SW480 (cell line): Measurements from ENCODE around the gene BAZ1B.
"Not testable (repeated sequence)": the region's sequence is repeated elsewhere in the genome, so short reads cannot be mapped to it uniquely, and the experiment has no call there.

Experiments
- DNase-seq: peaks from one replicate; pipeline ENCODE4 v3.0.0-alpha.2; 2016; ENCODE audit warnings: low spot score

The BAZ1B gene

DNA sequence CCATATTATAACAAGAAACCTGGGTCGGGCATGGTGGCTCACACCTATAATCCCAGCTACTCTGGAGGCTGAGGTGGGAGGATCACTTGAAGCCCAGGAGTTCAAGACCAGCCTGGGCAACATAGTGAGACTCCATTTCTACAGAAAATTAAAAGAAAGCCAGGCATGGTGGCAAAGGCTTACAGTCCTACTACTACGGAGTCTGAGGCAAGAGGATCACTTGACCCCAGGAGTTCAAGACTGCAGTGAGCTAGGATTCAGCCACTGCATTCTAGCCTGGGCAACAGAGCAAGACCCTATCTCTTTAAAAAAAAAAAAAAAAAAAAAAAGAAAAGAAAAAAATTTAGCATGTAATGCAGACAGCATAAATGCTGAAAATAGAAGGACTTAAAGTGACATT is 16.4 kb upstream of the BAZ1B start:
- not testable (repeated sequence) for DNase-seq

DNA sequence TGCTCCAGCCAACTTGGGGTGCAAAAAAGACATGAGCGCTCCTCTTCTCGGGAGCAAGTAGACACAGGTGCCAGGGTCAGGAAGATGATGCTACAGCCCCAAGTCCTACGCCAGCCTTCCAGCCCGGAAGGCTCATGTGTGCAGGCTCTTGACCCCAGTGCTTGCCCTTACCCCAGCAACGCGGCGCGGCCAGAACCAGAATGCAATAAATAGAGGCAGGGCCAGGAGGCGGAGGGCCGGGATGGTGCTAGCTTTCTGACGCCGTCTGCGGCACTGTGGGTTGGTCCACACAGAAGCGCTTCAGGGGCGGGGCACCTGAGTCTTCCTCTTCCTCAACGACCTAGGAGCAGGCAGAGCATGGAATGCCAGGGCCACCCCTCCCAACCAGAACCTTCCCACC is 15.0 kb upstream of the BAZ1B start:
- DNase-seq: no peak

DNA sequence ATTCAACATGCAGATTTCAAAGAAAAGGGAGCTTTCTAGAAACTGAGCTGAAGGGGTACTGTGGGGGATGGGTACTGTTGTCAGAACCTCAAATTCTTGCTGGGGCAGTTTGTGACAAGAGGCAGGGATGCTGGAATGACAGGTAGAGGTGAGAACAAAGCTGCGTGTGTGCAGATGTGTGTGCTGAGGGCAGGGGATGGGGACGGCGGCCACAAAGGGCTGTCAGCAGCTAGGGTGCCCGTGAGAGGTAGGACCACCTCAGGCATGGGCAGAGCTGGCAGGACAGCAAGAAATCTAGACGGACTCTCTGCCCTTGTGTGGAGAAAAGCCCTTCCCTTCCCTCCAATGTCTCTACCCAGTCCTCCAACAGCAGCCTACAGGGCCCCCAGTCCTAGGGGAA is 14.4 kb upstream of the BAZ1B start:
- no peak for DNase-seq

DNA sequence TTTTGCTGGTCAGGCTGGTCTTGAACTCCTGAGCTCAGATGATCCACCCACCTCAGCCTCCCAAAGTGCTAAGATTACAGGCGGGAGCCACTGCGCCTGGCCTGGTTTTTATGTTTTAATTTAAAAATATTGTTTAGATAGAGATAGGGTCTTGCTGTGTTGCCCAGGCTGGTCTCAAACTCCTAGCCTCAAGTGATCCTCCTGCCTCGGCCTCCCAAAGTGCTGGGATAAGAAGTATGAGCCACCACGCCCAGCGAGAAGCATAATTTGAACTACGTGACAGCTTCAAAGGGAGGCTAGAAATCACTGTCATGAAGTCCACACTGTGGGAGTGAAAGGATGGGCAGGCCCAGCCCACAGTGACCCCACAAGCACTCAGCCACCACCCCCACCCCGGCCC is 13.8 kb upstream of the BAZ1B start:
- DNase-seq: not testable (repeated sequence)

DNA sequence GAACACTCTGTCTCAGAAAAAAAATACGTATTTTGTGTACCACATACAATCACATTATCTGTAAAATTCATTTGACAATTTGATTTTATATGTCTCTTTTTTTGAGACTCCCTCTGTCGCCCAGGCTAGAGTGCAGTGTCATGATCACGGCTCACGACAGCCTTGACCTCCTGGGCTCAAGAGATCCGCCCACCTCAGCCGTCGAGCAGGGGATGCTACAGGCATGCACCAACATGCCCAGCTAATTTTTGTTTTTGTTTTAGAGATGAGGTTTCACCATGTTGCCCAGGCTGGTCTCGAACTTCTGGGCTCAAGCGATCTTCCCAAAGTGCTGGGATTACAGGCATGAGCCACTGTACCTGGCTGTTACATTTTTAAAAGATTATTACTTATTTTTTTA is 11.6 kb upstream of the BAZ1B start:
- no peak for DNase-seq

DNA sequence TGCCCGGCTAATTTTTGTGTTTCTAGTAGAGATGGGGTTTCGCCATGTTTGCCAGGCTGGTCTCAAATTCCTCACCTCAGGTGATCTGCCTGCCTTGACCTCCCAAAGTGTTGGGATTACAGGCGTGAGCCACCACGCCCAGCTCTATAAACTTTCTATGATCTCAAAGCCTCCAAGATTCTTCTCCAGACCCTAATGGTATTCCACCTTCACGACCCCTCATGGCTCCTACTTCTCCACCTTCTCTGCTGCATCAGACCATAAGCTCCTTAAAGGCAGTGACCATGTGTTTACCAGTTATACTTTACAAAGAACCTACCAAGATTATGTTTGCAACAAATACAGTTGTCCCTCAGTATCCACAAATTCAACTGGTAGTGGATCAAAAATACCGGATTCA is 10.1 kb upstream of the BAZ1B start:
- DNase-seq: no peak

DNA sequence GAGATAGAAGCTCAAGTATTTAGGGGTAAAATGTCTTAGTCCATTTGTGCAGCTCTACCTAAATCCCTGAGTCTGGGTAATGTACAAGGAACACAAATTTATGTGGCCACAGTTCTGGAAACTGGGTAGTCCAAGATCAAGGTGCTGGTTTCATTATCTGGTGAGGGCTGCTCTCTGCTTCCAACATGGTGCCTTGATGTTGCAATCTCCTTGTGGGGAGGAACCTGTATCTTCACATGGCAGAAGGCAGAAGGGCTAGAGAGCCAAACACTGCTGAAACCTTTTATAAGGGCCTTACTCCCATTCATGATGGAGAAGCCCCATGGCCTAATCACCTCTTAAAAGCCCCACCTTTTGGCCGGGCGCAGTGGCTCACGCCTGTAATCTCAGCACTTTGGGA is 8.7 kb upstream of the BAZ1B start:
- no peak for DNase-seq

DNA sequence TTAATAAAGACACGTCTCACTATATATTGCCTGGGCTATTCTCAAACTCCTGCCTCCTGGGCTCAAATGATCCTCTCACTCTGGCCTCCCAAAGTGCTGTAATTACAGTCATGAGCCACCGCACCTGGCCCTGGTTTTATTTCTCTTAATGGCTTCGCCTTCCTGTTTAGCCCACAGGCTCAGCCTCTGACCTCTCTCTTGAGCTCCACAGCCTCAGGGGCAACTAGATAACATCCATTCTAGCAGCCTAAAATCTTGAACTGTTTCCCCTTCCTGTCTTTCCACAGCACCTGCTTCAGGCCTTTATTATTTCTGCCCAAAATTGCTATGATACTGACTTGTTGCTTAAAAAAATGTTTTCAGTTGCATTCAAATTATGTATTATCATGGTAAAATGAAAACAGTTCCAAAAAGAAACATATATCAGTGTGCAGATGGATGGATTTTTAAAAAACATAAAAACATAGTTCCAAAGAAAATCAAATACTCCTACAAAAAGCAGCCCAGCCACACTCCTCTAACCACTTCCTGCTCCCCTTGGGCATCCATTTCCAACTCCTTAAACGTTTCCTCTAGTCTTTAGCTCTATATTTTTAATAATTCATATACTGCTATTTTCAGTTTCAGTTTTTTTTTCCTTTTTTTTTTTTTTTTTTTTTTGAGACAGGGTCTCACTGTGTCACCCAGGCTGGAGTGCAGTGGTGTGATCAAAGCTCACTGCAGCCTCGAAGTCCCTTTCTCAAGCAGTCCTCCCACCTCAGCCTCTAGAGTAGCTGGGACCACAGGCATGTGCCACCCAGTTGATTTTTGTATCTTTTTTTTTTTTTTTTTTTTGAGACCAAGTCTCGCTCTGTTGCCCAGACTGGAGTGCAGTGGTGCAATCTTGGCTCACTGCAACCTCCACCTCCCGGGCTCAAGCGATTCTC is 5.1 kb upstream of the BAZ1B start:
- peak; percentile 34 for DNase-seq

DNA sequence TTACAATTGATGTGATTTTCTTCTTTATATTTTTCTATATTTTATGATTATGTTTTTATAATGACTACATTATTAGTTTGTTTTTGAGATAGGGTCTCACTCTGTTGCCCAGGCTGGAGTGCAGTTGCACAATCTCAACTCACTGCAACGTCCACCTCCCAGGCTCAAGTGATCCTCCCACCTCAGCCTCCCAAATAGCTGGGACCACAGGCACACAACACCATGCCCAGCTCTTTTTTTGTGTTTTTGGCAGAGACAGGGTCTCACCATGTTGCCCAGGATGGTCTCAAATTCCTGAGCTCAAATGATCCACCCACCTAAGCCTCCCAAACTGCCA is 4.0 kb upstream of the BAZ1B start:
- DNase-seq: not testable (repeated sequence)

DNA sequence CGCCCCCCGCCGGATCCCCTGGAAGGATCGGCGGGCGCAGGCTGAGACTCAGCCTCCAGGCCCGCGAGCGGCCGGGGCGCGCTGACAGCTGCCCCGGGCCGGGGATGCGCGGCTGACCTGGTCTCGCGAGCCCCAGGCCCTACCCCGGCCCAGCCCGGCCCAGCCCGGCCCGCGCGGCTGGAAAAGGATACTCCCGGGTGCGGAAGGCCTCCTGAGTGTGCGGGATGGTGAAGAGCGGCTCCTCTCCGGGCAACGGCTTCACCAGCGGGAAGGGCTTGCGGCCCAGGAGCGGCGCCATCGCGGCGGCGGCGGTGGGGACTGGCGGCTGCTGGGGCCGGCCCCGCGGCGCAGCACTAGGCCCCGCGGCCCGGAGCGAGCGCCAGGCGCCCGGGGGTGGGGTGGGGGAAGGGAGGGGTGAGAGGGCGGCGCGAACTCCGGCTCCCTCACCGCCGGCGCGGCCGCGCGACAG is 423 bp downstream of the BAZ1B start:
- DNase-seq: peak; percentile 60

DNA sequence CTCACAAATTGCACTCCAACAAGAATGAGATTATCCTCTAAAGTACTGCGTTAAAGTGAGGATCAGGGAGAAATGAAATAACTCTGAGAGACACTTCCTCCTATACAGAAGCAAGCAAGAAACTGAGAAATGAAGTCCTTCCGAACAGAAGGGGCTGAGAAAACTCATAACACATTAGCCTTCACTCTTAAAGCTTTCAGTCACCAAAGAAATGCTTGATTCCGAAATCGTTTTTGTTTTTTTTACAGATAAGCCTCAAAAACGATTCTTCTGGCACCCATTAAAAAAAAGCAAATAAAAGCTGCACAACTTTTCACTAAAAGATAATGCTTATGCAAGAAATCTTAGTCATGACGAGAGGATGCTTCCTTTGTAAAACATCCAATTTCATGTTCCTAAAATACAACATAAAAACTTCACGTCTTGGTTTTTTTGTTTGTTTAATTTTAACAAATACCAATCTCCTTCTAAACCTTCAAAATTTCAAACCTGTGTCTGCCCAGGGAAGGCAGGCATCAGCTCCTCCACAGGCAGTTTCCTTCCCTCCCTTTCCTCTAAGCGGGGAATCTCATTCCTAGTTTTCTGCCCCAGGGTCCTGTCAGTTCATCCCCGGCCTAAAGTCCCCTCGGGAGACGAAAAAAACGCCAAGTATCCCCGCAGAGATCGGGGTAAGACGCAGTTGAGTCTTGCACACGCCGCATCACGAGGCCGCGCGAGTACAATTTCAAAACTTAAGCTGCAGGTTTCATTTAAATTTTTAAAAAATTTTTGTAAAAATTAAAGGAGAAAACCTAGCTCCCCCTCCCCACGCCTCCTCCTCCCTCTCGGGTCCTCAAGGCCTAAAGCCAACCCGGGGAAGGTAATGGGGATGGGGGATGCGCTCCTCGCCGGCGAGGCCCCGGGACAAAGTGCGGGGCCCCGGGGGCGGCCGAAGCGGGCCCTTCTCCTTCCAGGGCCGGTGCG is 1.1 kb downstream of the BAZ1B start:
- peak; percentile 36 for DNase-seq

DNA sequence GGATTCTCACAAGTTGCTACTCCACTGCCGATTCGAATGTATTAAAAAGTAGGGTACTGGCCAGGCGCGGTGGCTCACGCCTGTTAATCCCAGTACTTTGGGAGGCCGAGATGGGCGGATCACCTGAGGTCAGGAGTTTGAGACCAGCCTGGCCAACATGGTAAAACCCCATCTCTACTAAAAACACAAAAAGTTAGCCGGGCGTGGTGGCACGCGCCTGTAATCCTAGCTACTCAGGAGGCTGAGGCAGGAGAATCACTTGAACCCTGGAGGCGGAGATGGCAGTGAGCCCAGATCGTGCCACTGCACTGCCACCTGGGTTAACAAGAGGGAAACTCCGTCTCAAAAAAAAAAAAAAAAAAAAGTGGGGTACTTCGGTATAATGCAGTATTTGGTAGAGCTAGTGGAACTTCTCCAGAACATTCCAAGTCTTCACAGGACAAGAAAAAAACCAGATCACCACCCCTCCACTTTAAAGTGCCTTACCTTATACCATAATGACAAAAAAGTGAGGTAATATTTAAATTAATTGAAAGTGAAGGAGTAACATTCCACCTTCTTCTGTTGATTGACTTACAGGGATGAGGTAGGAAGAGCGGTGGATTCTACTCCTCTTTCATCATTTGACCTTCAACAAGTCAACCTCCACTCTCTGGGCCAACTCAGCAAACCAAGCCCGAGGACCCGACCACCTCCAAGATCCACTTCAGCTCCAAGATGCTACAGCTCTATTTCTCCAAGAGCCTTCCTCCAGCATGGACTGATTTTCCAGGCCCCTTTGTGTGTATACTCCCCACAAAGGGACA is 2.0 kb downstream of the BAZ1B start:
- no peak for DNase-seq

DNA sequence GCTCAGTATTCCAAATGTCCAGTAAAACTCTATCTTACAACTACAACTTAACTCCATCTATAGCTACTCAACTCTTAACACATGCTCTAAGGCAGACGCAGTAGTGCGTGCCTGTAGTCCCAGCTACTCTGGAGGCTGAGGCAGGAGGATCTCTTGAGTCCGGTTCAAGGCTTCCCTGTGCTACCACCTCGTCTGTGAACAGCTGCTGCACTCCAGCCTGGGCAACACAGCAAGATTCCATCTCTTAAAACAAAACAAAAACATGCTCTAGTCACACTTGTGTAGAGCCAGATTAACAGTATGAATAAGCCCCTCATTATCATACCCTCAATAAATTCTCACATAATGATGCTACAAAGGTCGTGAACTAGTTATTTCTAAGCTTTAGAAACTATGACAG is 3.6 kb downstream of the BAZ1B start:
- no peak for DNase-seq

DNA sequence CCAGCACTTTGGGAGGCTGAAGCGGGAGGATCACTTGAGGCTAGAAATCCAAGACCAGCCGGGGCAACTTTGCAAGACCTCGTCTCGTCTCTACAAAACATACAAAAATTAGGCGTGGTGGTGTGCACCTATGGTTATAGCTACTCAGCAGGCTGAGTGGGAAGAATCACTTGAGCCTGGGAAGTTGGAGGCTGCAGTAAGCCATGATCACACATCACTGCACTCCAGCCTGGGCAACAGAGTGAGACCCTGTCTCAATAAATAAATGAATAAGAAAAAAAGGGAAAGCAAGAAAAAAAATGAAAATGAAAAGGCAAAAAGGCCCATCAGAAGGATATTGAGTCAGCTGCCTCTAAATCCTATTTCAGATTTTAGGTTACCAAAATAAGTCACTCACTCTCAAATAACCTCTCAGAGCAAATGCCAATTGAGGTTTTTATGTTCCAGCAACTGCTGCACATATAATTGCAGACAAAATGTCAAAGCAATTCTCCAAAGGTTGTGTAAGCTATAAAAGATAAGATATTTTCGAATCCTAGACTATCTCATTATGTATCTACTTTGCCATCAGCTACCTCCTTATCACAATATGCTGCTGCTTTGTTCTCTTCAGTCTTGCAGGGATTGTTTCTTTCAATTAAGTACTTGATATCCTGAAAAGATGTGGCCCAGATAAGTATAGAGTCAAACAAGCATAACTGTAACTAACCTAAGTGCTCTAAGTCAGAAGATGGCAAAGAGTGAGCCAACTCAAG is 4.7 kb downstream of the BAZ1B start:
- DNase-seq: no peak

DNA sequence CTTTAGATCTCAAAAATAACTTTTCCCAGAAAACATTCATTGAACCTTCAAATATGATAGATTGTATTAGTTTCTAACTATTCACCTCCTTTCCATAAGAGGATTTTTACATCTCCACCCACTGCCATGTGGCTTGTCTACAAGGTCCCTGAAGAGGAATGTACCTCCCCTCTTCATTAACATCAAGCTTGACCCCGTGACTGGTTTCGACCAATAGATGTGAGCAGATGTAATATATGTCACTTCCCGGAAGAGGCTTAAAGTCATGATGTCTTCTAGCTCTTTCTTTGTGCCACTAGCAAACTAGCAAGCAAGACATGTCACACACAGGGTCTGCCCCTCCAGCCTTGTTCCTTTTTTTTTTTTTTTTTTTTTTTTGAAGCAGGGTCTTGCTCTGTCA is 6.9 kb downstream of the BAZ1B start:
- no peak for DNase-seq

DNA sequence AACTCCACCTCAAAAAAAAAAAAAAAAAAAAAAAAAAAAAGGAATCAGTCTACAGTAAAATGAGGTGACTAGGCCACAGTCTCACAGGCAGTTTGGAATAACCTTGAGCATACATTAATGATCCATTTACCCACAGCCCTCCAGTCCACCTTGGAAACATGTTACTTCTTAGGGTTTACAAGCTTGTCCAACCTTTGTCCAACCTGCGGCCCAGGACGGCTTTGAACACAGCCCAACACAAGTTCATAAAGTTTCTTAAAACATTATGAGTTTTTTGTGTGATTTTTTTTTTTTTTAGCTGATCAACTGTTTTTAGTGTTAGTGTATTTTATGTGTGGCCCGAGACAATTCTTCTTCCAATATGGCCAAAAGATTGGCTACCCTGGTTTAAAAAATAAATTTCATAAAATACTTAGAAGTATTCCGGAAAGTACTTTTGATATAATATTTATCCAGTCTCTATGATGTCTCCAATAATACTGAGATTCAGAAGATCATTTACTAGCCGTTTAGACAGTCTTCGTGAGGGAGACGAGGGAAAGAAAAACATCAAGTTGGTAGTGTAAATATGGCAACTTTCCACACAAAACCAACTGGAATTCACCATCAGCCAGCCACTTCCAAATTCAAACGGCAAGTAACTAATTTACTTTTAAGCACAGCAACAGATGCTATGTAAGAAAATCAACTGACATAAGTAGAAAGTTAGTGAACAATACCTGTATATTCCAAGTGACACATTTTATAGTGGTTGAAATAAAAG is 9.9 kb downstream of the BAZ1B start:
- no peak for DNase-seq

DNA sequence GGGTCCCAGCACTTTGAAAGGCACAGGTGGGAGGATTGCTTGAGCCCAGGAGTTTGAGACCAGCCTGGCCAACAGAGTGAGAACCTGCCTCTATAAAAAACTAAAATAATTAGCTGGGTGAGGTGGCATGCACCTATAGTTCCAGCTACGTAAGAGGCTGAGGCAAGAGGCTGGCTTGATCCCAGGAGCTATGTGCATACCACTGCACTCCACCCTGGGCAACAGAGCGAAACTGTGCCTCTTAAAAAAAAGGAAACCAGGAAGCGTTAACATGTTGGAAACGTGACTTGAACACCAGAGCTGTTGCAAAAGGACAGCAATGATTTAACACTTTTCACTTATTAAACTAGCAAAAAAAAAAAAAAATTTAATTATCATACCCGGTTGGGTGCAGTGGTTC is 12.6 kb downstream of the BAZ1B start:
- DNase-seq: no peak

DNA sequence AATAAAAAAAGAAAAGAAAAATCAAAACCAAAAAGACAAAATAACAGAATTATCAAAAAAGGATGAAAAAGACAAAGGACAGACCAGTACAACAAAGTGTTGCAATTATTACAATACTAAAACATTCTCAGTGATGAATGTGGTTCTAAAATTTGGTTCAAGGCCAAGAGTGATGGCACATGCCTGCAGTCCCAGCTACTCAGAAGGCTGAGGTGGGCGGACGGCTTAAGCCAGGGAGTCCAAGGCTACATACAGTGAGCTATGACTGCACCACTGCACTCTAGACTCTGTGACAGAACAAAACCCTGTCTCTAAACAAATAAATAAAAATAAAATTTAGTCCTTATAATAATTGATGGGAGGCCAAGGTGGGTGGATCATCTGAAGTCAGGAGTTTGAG is 14.5 kb downstream of the BAZ1B start:
- no peak for DNase-seq

DNA sequence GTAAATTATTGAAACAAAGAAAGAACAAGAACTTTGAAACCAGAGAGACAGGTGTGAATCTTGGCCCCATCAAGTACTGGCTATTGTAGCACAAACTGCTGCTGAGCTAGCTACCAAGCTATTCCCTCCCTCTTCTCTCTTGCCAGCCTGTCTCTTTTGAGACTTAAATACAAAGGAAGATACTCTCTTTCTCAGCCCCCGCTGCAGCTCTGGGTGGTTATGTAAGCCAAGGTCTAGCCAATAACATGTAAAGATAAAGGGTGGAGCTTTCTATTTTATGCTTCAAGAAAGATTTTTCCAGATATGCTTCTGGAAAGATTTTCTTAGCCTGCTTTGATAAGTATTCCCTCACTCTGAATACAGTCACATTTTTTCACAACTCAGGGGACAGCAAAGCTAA is 17.2 kb downstream of the BAZ1B start:
- no peak for DNase-seq

DNA sequence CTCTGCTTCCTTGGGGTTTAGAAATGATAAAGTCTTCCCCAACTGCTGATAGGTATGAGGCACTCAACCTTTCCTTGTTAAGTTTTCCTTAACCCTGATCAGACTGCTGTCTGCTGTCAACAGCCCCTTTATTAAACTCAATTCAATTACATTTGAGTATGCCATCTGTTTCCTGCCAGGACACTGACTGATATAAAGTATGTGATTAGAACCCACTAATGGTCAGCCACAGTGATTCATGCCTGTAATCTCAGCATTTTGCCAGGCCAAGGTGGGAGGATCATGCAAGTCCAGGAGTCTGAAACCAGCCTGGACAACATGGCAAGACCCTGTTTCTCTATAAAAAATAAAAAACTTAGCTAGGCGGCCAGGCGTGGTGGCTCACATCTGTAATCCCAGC is 18.1 kb downstream of the BAZ1B start:
- no peak for DNase-seq

DNA sequence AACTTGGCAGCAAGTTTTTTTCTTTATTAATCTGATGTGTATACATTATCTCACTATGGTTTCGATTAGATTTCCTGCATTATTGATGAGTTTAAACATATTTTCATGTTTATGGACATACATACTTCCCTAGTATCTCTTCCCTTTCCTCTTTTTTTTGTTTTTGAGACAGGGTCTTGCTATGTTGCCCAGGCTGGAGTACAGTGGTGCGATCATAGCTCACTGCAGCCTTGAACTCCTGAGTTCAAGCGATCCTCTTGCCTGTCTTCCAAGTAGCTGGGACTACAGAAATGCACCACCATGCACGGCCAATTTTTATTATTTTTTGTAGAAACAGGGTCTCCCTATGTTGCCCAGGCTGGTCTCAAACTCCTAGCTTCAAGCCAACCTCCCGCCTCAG is 18.9 kb downstream of the BAZ1B start:
- DNase-seq: no peak
